MCF 10A (cell line): ENCODE measurements around the gene ZNF687. TPM values are rescaled to one million over a fixed set of nuclear protein-coding genes. Genes with fewer than 3 reads are reported as not detected.

Experiments
- BruUV-seq: library from RNA; stranded (reverse); fragments of 400-500 nt; replicated peaks from 2 replicates; lab custom pipeline; 2021; lab: Mats Ljungman, UMichigan
- CTCF ChIA-PET: fragments of 300-600 bp; sonication (Branson Sonifier 250); formaldehyde crosslinking; extraction: SDS; loops from one replicate; lab custom pipeline; 2021; ENCODE audit warnings: antibody characterized with exemption, inconsistent platforms; lab: Yijun Ruan, JAX
- POLR2A ChIA-PET: fragments of 300-600, 350-650 bp; sonication (Branson Sonifier 250); formaldehyde crosslinking; extraction: SDS; loops from one replicate; lab custom pipeline; 2020; ENCODE audit warnings: antibody characterized with exemption, inconsistent platforms; lab: Yijun Ruan, JAX
- DNase-seq: peaks from one replicate; pipeline ENCODE4 v3.0.0-alpha.2; 2018; ENCODE audit not compliant: unreplicated experiment
- H3K27ac Mint-ChIP-seq: one replicate; pipeline ENCODE4 v1.8.0; 2022; ENCODE audit warnings: mild to moderate bottlenecking, low read depth, mixed read lengths; ENCODE audit not compliant: unreplicated experiment
- H3K27me3 Mint-ChIP-seq: one replicate; pipeline ENCODE4 v1.8.0; 2022; ENCODE audit warnings: mixed read lengths; ENCODE audit not compliant: insufficient read depth, unreplicated experiment
- H3K36me3 Mint-ChIP-seq: one replicate; pipeline ENCODE4 v1.8.0; 2022; ENCODE audit warnings: mild to moderate bottlenecking, moderate library complexity, mixed read lengths; ENCODE audit not compliant: insufficient read depth, unreplicated experiment
- H3K4me1 Mint-ChIP-seq: one replicate; pipeline ENCODE4 v1.8.0; 2022; ENCODE audit warnings: mixed read lengths; ENCODE audit not compliant: insufficient read depth, unreplicated experiment
- H3K4me3 Mint-ChIP-seq: one replicate; pipeline ENCODE4 v1.8.0; 2022; ENCODE audit warnings: mild to moderate bottlenecking, moderate library complexity, mixed read lengths; ENCODE audit not compliant: unreplicated experiment
- H3K9me3 Mint-ChIP-seq: one replicate; pipeline ENCODE4 v1.8.0; 2022; ENCODE audit warnings: mixed read lengths; ENCODE audit not compliant: unreplicated experiment
- intact Hi-C: fragments of 100-400 bp; cut with micrococcal nuclease; formaldehyde crosslinking; loops from 2 replicates; pipeline ENCODE4 v1.14.1; 2022
- total RNA-seq: library from RNA; stranded (reverse); gene quantifications from 2 replicates; pipeline ENCODE4 v1.2.3, GENCODE V29; 2022
- TF ChIP-seq, protein P1 (sequence below): fragments of 200-600 bp; IDR thresholded peaks from one replicate; pipeline ENCODE4 v1.8.0; 2022; ENCODE audit warnings: antibody characterized with exemption, mild to moderate bottlenecking; ENCODE audit not compliant: unreplicated experiment

ZNF687 gene
- total RNA-seq, 1 experiment from 2014 or later, result 26.3 TPM

DNA sequence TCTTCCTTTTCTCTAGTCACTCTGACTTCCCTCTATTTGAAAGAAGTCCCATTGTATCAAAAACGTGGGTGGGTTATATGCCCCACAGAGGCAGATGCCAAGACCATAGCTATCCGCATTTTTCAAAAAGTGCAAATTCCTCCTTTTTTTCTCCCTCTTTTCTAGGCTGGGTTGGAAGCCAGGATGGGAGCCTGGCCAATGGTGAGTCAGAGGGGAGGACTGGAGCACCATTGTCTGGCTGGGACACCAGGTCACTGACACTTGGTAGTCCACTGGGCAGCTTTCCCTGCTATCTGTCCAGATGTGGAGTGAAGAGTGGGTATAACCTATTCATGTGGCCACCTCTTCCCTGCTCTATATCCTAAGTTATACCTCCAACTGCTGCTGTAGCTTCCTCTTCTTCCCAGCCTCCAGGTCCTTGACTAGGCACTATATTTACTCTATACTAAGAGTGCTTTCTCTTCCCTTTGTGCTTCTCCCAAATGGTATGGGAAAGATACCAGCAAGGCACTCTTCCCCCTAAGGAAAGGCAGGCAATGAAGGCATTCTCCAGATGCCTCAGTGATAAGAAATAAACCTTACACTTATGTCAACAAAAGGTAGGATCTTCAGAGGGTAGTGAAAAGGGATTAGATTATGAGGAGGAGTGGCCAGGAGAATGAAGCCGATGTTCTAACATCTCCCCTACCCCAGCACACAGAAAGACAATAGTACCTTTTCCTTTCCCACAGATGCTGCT lies 32.2 kb downstream of the ZNF687 start:
- no peak overlapping the region for H3K4me3 Mint-ChIP-seq
- no peaks in the 10 kb centered on the region for H3K27me3 Mint-ChIP-seq
- TF ChIP-seq, protein P1, sequence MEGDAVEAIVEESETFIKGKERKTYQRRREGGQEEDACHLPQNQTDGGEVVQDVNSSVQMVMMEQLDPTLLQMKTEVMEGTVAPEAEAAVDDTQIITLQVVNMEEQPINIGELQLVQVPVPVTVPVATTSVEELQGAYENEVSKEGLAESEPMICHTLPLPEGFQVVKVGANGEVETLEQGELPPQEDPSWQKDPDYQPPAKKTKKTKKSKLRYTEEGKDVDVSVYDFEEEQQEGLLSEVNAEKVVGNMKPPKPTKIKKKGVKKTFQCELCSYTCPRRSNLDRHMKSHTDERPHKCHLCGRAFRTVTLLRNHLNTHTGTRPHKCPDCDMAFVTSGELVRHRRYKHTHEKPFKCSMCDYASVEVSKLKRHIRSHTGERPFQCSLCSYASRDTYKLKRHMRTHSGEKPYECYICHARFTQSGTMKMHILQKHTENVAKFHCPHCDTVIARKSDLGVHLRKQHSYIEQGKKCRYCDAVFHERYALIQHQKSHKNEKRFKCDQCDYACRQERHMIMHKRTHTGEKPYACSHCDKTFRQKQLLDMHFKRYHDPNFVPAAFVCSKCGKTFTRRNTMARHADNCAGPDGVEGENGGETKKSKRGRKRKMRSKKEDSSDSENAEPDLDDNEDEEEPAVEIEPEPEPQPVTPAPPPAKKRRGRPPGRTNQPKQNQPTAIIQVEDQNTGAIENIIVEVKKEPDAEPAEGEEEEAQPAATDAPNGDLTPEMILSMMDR, result no peak
- peaks cover 76% of the 10 kb centered on the region for H3K36me3 Mint-ChIP-seq
- ChIA-PET CTCF (interaction anchor here (8.8 to 27.4 kb wide), 2 partner anchors 14 to 26 kb away, joined by 115 to 566 read pairs; no protein-coding TSS in a partner anchor), POLR2A (interaction anchor here (1.1 to 10.5 kb wide), 8 partner anchors 12 to 308 kb away, joined by 3 to 253 read pairs (median 4); partner anchors contain the start of genes MINDY1, PI4KB, PSMB4 and PSMD4)
- DNase-seq, result peak; percentile 78
- no peaks in the 10 kb centered on the region for H3K9me3 Mint-ChIP-seq
- H3K4me1 Mint-ChIP-seq, result peaks cover 40% of the 10 kb centered on the region
- peak overlapping the region; percentile 49 for H3K27ac Mint-ChIP-seq
- intact Hi-C loops, result no loop called here
- no TSS peak for BruUV-seq

DNA sequence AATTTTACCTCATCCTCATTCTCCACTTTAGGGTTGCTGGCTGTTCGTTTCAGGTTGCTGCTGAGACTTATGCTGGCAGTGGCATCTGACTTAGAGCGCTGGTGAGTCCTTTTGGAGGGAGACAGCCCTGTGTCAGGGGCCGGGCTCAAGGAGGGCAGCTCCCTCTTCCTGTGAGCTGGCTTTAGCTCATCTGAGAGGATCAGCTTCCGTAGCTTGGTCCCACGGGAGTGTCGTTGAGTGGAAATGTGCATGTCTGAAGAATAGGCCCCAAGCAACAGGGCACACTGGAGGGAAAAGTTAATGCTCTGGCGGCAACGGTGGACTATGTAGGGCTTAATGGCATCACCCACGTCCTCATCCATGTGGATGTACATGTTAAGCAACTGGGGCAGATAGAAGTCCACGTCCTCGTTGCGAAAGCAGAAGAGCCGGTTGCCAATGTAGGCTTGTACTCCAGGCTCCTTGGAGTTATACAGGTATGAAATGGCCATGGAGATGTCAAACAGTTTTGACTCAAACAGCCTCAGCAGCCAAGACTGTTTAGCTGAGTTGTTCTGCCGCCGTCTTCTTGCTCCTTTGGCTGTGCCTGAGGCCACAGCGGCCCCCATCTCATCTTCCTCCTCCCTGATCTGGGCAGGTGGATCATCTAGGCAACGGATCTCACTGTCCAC lies 33.6 kb downstream of the ZNF687 start:
- H3K4me1 Mint-ChIP-seq, result peaks cover 44% of the 10 kb centered on the region
- TF ChIP-seq, protein P1, result no peak
- TSS peak; percentile 38 for BruUV-seq
- CTCF ChIA-PET, result interaction anchor here (1.0 to 27.4 kb wide), 4 partner anchors 11 to 25 kb away, joined by 3 to 566 read pairs (median 59); partner anchors contain the start of gene PI4KB
- H3K27me3 Mint-ChIP-seq, result no peaks in the 10 kb centered on the region
- no peak overlapping the region for H3K4me3 Mint-ChIP-seq
- H3K27ac Mint-ChIP-seq, result no peak overlapping the region
- peaks cover 76% of the 10 kb centered on the region for H3K36me3 Mint-ChIP-seq
- H3K9me3 Mint-ChIP-seq, result no peaks in the 10 kb centered on the region
- intact Hi-C loops, result no loop called here
- DNase-seq, result no peak
- POLR2A ChIA-PET, result interaction anchor here (2.5 to 10.5 kb wide), 2 partner anchors 11 to 83 kb away, joined by 12 to 253 read pairs; partner anchors contain the start of genes PI4KB and PSMB4

DNA sequence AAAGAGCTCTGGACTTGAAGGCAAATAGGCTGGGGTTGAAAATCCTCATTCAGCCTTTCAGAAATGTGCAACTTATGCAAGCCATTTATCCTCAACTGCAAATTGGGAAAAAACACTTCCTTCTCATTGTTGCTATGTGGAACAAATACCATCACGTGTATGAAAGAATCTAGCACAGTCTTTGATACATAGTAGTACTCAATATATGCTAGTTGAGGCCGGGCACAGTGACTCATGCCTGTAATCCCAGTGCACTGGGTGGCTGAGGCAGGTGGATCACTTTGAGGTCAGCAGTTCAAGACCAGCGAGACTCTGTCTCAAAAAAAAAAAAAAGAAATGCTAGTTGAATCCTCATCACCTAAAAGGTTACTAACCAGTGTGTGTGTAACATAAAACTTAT lies 36.9 kb downstream of the ZNF687 start:
- Mint-ChIP-seq H3K27ac (no peak overlapping the region), H3K27me3 (no peaks in the 10 kb centered on the region), H3K4me3 (no peak overlapping the region), H3K36me3 (peaks cover 89% of the 10 kb centered on the region), H3K9me3 (no peaks in the 10 kb centered on the region), H3K4me1 (peaks cover 25% of the 10 kb centered on the region)
- POLR2A ChIA-PET, result interaction anchor here (0.6 to 10.5 kb wide), 2 partner anchors 8 to 26 kb away, joined by 3 to 253 read pairs; partner anchors contain the start of gene PI4KB
- CTCF ChIA-PET, result interaction anchor here (27.4 kb wide), 1 partner anchor 22 kb away, joined by 566 read pairs; no protein-coding TSS in a partner anchor
- intact Hi-C loops, result no loop called here
- DNase-seq, result no peak
- BruUV-seq, result no TSS peak
- TF ChIP-seq, protein P1, result no peak
